Spleen (tissue), 7 donors: Measurements from ENCODE around the gene CEP20.

Experiments used
- POLR2AphosphoS5 ChIP-seq, 3 donors: sonication (generic); formaldehyde crosslinking; IDR thresholded peaks; one replicate each; pipeline ENCODE4 v1.5.1; 2017; ENCODE audit warnings: antibody characterized with exemption in 3 of 3
- TF ChIP-seq, protein P1 (sequence below), 11 experiments: fragments of 200-600 bp in 7 of 11; fragments of 450-650 bp in 4 of 11; sonication (generic) in 4 of 11; IDR thresholded peaks in 8 of 11; conservative IDR thresholded peaks in 3 of 11; 1 replicate in 7 of 11; 2 replicates in 4 of 11; pipeline versions ENCODE4 v1.4.0 to v1.8.0; 2016 to 2021; ENCODE audit warnings: antibody characterized with exemption in 11 of 11, inconsistent platforms in 4 of 11, mild to moderate bottlenecking in 1 of 11
- donor health status: DM: no; HTN: no; CAD: no; lungs with moderate emphysema.
- donor health status: DM: no; HTN: no; CAD: no.
- donor health status: DM: no; HTN: no; CAD: no.

DNA sequence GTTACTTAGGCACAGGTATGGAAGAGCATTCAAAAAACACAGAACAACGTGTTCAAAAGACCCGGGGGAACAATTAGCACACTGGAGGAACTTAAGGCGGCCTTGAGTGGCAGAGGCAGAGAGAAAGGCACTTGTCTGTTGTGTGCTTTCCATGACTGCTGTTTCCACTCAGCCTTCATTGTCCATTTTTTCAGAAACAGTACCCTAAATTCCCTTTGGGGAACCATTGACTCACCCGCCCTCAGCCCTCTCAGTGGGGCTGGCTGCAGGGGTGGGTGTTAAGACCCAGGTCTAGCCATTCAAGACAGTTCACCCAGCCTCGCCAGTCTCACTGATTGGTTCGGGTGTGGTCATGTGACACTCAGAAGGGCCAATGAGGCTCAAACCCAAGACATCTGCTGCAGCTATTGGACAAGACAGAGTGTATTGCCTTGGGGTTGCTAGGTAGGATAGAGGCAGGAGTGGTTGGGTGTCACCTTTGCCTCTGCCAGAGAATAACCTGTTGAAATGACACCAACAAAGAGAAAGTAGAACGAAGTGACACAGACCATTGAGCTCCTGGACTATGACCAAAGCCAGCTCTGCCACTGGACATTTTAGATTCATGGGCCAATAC lies 19.6 kb upstream of the CEP20 start:
- TF ChIP-seq, protein P1, sequence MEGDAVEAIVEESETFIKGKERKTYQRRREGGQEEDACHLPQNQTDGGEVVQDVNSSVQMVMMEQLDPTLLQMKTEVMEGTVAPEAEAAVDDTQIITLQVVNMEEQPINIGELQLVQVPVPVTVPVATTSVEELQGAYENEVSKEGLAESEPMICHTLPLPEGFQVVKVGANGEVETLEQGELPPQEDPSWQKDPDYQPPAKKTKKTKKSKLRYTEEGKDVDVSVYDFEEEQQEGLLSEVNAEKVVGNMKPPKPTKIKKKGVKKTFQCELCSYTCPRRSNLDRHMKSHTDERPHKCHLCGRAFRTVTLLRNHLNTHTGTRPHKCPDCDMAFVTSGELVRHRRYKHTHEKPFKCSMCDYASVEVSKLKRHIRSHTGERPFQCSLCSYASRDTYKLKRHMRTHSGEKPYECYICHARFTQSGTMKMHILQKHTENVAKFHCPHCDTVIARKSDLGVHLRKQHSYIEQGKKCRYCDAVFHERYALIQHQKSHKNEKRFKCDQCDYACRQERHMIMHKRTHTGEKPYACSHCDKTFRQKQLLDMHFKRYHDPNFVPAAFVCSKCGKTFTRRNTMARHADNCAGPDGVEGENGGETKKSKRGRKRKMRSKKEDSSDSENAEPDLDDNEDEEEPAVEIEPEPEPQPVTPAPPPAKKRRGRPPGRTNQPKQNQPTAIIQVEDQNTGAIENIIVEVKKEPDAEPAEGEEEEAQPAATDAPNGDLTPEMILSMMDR (IDR thresholded peaks at IDR 0.05 in 8 of 11, conservative IDR thresholded peaks at IDR 0.05 in 3 of 11), result no peak
- TF ChIP-seq POLR2AphosphoS5 (IDR thresholded peaks at IDR 0.05), result no peak
